NB4 (cell line): ENCODE measurements around the gene KDM6A.
"Not testable (repeated sequence)": the region's sequence is repeated elsewhere in the genome, so short reads cannot be mapped to it uniquely, and the experiment has no call there.

Source experiments
- DNase-seq: peaks from one replicate; pipeline ENCODE4 v3.0.0; 2010; ENCODE audit warnings: low read depth
- H3K4me3 ChIP-seq: one replicate; pipeline ENCODE4 v1.5.1; 2011; ENCODE audit warnings: mild to moderate bottlenecking, low read depth, low read length, moderate library complexity
- MYC ChIP-seq: IDR thresholded peaks from 2 replicates; pipeline ENCODE4 v1.6.1; 2011; ENCODE audit warnings: low read depth, low read length
- POLR2A ChIP-seq: IDR thresholded peaks from 2 replicates; pipeline ENCODE4 v1.6.1; 2011; ENCODE audit warnings: mild to moderate bottlenecking; ENCODE audit not compliant: insufficient read length; ENCODE audit errors: extremely low read depth
- TF ChIP-seq, protein P1 (sequence below): IDR thresholded peaks from 2 replicates; pipeline ENCODE4 v1.6.1; 2011; ENCODE audit warnings: low read depth, low read length
- TF ChIP-seq, protein P2 (sequence below): IDR thresholded peaks from one replicate; pipeline ENCODE4 v1.5.1; 2012; ENCODE audit warnings: low read depth, low read length

Gene KDM6A

GRCh38 chrX:44904542-44905115, 31.6 kb downstream of the KDM6A start:
- DNase-seq: no peak
- TF ChIP-seq POLR2A: no peak
- no peak overlapping the region for H3K4me3 ChIP-seq

- no peak overlapping the region for H3K4me3 ChIP-seq
- DNase-seq: no peak
- TF ChIP-seq MYC (no peak), POLR2A (no peak)
- TF ChIP-seq, protein P1, sequence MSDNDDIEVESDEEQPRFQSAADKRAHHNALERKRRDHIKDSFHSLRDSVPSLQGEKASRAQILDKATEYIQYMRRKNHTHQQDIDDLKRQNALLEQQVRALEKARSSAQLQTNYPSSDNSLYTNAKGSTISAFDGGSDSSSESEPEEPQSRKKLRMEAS: no peak
- TF ChIP-seq, protein P2, sequence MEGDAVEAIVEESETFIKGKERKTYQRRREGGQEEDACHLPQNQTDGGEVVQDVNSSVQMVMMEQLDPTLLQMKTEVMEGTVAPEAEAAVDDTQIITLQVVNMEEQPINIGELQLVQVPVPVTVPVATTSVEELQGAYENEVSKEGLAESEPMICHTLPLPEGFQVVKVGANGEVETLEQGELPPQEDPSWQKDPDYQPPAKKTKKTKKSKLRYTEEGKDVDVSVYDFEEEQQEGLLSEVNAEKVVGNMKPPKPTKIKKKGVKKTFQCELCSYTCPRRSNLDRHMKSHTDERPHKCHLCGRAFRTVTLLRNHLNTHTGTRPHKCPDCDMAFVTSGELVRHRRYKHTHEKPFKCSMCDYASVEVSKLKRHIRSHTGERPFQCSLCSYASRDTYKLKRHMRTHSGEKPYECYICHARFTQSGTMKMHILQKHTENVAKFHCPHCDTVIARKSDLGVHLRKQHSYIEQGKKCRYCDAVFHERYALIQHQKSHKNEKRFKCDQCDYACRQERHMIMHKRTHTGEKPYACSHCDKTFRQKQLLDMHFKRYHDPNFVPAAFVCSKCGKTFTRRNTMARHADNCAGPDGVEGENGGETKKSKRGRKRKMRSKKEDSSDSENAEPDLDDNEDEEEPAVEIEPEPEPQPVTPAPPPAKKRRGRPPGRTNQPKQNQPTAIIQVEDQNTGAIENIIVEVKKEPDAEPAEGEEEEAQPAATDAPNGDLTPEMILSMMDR: no peak
These were observed 33.1 kb downstream of the KDM6A start for GRCh38 chrX:44906041-44906440.

- no peak overlapping the region for H3K4me3 ChIP-seq
- DNase-seq: no peak
- TF ChIP-seq MYC: no peak
These were observed 33.6 kb downstream of the KDM6A start for GRCh38 chrX:44906542-44906941.

GRCh38 chrX:44908153-44908552, 35.2 kb downstream of the KDM6A start:
- peak; percentile 32 for DNase-seq
- TF ChIP-seq, protein P2: no peak
- TF ChIP-seq MYC: no peak
- no peak for TF ChIP-seq POLR2A
- TF ChIP-seq, protein P1: no peak
- no peak overlapping the region for H3K4me3 ChIP-seq

DNA sequence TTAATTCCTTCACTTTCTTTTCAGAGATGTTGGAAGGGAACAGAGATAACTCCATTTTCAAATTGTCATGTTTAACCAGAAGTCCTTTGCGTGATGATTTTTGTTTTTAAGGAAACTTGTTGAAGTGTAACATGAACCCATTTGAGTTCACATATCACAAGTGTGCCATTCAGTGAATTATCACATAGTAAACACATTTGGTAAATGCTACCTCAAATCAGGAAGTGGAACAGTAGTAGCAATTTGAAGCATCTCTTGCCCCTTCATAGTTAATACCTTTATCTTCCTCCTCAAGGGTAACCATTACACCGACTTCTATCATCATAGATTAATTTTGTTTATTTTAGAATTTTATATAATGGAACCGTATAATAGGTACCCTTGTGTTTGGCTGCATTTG, 35.8 kb downstream of the KDM6A start:
- TF ChIP-seq MYC: no peak
- TF ChIP-seq, protein P2: no peak
- TF ChIP-seq, protein P1: no peak
- no peak for TF ChIP-seq POLR2A
- no peak for DNase-seq
- H3K4me3 ChIP-seq: no peak overlapping the region

DNA sequence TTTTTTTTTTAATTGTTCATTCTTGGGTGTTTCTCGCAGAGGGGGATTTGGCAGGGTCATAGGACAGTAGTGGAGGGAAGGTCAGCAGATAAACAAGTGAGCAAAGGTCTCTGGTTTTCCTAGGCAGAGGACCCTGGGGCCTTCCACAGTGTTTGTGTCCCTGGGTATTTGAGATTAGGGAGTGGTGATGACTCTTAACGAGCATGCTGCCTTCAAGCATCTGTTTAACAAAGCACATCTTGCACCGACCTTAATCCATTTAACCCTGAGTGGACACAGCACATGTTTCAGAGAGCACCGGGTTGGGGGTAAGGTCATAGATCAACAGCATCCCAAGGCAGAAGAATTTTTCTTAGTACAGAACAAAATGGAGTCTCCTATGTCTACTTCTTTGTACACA, 37.5 kb downstream of the KDM6A start:
- not testable (repeated sequence) for DNase-seq, H3K4me3 ChIP-seq

DNA sequence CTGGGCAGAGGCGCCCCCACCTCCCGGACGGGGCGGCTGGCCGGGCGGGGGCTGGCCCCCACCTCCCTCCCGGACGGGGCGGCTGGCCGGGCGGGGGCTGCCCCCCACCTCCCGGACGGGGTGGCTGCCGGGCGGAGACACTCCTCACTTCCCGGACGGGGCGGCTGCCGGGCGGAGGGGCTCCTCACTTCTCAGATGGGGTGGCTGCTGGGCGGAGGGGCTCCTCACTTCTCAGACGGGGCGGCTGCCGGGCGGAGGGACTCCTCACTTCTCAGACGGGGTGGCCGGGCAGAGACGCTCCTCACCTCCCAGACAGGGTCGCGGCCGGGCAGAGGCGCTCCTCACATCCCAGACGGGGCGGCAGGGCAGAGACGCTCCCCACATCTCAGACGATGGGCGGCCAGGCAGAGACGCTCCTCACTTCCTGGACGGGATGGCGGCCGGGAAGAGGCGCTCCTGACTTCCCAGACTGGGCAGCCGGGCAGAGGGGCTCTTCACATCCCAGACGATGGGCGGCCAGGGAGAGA, 38.1 kb downstream of the KDM6A start:
- DNase-seq, H3K4me3 ChIP-seq: not testable (repeated sequence)

- TF ChIP-seq, protein P1: no peak
- no peak for TF ChIP-seq POLR2A
- no peak overlapping the region for H3K4me3 ChIP-seq
- DNase-seq: no peak
These were observed 40.9 kb downstream of the KDM6A start for GRCh38 chrX:44913656-44914531.
